K562 (cell line): Measurements from ENCODE around the gene NRP1.

Source experiments
- ATF1 ChIP-seq, 2 experiments: fragments of 450-650 bp in 1 of 2; IDR thresholded peaks; 2 replicates each; pipeline ENCODE4 v1.6.1; 2016; ENCODE audit warnings: missing compliant biosample characterization in 1 of 2, missing genetic modification characterization in 1 of 2
- CREB1 ChIP-seq, 2 experiments: sonication (generic) in 1 of 2; formaldehyde crosslinking in 1 of 2; IDR thresholded peaks; 2 replicates each; pipeline versions ENCODE4 v1.6.1 to v1.8.0; 2012 to 2022; ENCODE audit warnings: inconsistent platforms in 1 of 2, mild to moderate bottlenecking in 1 of 2, missing genetic modification reagents in 1 of 2, moderate library complexity in 1 of 2
- EP300 ChIP-seq: IDR thresholded peaks from 2 replicates; pipeline ENCODE4 v1.6.1; 2012; ENCODE audit warnings: low read length, improper control_type of control experiment
- KDM1A ChIP-seq, 2 experiments: fragments of 450-650 bp; IDR thresholded peaks; 2 replicates each; pipeline ENCODE4 v1.6.1; 2016; ENCODE audit warnings: mild to moderate bottlenecking in 2 of 2
- POLR3A ChIP-seq: IDR thresholded peaks from 2 replicates; pipeline ENCODE4 v1.6.1; 2011; ENCODE audit warnings: borderline replicate concordance, mild to moderate bottlenecking, moderate library complexity; ENCODE audit not compliant: insufficient read length, insufficient read depth; ENCODE audit errors: extremely low read depth
- RFX5 ChIP-seq: IDR thresholded peaks from 2 replicates; pipeline ENCODE4 v1.6.1; 2011; ENCODE audit warnings: low read depth, mild to moderate bottlenecking, improper control_type of control experiment, low read length
- XRCC3 ChIP-seq: fragments of 450-650 bp; IDR thresholded peaks from 2 replicates; pipeline ENCODE4 v1.6.1; 2017; ENCODE audit warnings: mild to moderate bottlenecking, moderate library complexity
- ZNF140 ChIP-seq: fragments of 250-450 bp; sonication (Bioruptor Pico); IDR thresholded peaks from 2 replicates; pipeline ENCODE4 v1.8.0; 2021; ENCODE audit warnings: moderate library complexity, mild to moderate bottlenecking, inconsistent platforms
- ZNF232 ChIP-seq: sonication (generic); formaldehyde crosslinking; IDR thresholded peaks from 2 replicates; pipeline ENCODE4 v1.8.0; 2022; ENCODE audit warnings: mild to moderate bottlenecking, missing genetic modification reagents
- ZNF384 ChIP-seq: IDR thresholded peaks from 2 replicates; pipeline ENCODE4 v1.6.1; 2012; ENCODE audit warnings: low read depth, low read length, improper control_type of control experiment
- TF ChIP-seq, protein P1 (sequence below), 2 experiments: fragments of 450-650 bp in 1 of 2; sonication (generic) in 1 of 2; formaldehyde crosslinking in 1 of 2; IDR thresholded peaks in 1 of 2; conservative IDR thresholded peaks in 1 of 2; 2 replicates each; pipeline versions ENCODE4 v1.6.1 to v1.8.1; 2016 to 2023; ENCODE audit warnings: mild to moderate bottlenecking in 2 of 2, moderate library complexity in 2 of 2, inconsistent platforms in 1 of 2, missing genetic modification reagents in 1 of 2

DNA sequence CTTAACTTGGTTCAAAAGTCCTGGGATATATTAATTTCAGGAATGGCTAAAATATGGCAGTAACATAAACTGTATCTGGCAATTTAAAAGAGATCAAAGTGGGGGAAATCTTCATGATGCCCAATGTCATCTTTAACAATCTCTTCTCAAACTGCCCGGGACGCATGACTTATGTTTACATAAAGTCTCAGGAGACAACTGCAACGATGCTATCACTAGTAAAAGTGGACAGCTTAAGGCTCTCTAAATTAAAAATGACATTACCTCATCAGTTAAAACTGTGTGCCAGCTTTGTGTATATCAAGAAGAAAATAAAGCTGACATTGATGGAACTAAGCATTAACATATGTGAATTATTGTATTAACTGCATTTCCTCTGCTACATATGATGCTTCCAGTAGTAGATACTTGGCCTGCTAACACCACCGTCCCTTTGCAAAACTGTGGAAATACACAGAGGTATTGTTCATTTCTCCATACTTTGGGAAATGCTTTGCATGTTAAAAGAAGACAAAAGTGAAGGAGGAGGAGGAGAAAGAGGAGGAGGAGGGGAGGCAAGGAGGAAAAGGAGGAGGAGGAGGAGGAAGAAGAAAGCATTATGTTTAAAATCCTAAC, 62.4 kb downstream of the NRP1 start:
- TF ChIP-seq CREB1 (IDR thresholded peaks at IDR 0.05), result no peak
- TF ChIP-seq CREB1 (CRISPR knock-in tag; IDR thresholded peaks at IDR 0.05), result no peak
- TF ChIP-seq, protein P1, sequence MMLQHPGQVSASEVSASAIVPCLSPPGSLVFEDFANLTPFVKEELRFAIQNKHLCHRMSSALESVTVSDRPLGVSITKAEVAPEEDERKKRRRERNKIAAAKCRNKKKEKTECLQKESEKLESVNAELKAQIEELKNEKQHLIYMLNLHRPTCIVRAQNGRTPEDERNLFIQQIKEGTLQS (IDR thresholded peaks at IDR 0.05), result no peak
- TF ChIP-seq, protein P1 (CRISPR knock-in tag; conservative IDR thresholded peaks at IDR 0.05), result no peak
- no peak for TF ChIP-seq RFX5
- no peak for TF ChIP-seq XRCC3
- TF ChIP-seq ZNF384, result no peak
- no peak for TF ChIP-seq EP300
- TF ChIP-seq ATF1 (CRISPR knock-in tag; IDR thresholded peaks at IDR 0.05), result no peak
- no peak for TF ChIP-seq ATF1 (tag; IDR thresholded peaks at IDR 0.05)
- TF ChIP-seq ZNF232 (CRISPR knock-in tag), result no peak
- TF ChIP-seq ZNF140 (CRISPR knock-in tag), result no peak
- TF ChIP-seq POLR3A, result no peak
- no peak for TF ChIP-seq KDM1A (IDR thresholded peaks at IDR 0.05)
